ENCODE data around the gene CALML6.
"Not testable (repeated sequence)": the region's sequence is repeated elsewhere in the genome, so short reads cannot be mapped to it uniquely, and the experiment has no call there.

The CALML6 gene

DNA sequence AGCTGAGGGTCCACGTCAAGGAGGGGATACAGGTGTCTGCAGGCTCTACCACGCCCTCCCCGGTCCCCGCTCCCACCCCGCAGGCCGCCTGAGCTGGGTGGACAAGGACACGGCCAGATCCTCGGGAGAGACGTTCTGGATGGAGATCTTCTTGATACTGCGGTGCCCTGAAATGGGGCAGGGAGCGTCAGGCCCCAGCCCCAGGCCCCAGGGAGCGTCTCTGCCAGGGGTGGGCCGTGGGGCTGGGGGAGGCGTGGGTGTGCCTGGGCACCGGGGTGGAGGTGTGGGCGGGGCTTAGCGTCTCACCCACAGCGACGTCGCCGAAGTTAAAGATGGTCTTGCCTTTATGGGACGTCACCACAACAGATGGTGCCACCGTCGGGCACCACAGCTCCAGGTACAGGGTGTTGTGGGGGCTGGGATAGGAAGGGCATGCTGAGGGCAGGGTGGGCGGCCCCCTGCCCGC, 11.3 kb downstream of the CALML6 start:
- DNase-seq: no peak

DNA sequence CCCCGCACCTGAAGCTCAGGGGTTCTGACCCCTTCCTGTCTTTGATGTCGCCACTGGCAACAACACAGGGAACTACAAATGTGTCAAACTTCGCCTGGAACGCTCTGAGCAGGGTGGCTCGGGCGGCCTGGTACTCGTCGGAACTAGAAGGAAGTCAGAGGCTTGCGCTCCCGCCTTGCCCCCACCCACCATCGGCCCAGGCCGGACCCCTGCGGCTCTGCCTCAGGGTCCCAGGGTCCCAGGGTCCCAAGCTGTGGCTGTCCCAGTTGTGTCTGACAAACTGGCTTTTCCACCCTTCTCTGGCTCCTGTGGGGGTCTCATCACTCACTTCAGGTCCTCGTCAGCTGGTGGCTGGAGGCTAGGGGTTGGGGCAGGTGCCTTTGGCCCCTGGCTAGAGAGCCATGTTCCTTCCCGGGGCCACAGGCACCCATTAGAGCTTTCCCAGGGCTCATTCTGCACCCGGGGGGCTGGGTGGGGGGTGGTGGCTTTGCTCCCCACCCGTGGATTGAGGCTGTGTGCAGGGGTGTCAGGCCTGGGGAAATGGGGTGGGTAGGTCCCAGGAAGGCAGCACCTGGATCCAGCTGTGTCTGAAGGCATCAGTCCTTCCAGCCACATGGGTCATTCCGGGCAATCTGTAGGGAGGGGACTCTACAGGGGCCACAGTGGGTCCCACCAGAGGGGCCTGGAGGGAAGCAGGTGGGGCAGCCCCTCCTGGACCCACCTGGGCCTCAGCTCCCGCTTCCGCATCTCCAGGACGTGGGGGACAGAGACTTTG, 12.0 kb downstream of the CALML6 start:
- DNase-seq: no peak

DNA sequence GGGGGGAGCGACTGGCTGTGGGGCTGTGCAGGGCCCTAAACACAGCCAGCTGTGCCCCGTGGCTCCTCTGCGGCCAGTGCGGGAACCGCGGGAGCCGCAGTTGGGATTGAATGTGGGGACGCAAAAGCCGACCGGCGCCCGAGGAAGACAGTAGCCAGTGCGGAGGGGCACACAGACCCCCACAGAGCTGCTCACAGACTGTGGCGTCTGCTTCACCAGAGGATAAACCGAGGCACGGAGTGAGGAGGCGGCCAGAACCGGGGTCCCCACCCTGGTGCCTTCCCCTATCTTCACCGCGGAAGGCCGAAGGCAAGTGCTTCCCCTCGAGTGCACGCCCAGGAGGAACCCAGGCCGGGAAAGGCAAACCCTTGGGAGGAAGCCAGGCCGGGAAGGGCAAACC, 12.7 kb downstream of the CALML6 start:
- no peak for DNase-seq

DNA sequence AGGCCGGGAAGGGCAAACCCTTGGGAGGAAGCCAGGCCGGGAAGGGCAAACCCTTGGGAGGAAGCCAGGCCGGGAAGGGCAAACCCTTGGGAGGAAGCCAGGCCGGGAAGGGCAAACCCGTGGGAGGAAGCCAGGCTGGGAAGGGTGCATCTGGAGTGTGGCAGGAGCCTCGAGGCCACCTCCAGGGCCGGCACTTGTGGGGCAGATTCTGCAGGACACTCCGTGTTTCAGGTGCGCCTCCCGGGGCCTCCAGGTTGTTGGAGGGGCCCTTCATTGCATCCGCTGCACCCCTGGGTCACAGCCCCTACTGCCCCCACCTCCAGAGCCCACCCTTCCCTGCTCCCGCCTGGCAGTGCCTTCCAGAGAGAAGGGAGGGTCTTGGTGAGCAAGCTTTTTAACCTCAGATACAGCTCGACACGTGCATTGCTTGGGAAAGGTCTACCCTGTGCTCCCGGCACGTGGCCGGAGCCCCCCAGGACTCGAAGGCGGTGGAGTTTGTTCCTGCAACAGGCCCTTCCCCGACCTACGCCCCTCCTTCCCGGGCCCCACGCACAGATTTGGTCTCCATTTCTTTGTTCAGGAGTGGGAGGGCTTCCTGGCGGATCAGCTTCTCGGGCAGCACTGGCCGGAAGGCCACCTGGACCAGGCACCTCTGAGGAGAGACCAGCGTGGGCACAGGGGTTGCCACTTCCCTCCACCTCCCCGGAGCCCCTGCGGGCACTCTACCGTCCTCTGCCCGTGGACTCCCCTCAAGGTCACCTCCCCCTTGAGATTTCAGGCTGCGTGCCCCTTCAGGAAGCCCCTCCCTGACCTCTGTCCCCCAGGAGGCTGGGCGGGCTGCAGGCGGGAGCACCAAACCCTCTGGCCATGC, 13.4 kb downstream of the CALML6 start:
- peak; percentile 16 for DNase-seq

DNA sequence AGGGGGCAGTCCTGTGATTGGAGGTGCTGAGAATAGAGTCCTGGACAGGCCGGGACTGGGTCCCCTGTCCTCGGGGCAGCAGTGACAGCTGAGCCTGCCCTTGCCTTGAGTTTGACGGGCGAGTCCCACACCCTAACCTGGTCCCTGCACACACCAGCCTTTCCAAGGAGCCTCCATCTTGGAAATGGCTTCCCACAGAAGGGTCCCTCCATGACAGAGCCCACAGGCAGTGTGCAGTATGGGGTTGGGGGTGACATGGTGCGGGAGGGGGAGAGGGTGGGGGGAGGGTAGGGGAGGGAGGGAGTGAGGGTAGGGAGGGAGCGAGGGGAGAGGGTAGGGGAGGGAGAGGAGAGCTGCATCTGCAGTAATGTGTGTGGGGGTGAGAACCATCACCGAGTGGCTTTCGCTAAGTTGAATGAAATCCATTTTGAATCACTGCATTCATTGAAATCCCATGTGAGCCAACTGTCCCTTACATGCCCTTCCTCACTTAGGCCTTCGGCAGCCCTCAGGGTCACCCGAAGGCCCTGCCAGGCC, 14.1 kb downstream of the CALML6 start:
- DNase-seq: no peak

DNA sequence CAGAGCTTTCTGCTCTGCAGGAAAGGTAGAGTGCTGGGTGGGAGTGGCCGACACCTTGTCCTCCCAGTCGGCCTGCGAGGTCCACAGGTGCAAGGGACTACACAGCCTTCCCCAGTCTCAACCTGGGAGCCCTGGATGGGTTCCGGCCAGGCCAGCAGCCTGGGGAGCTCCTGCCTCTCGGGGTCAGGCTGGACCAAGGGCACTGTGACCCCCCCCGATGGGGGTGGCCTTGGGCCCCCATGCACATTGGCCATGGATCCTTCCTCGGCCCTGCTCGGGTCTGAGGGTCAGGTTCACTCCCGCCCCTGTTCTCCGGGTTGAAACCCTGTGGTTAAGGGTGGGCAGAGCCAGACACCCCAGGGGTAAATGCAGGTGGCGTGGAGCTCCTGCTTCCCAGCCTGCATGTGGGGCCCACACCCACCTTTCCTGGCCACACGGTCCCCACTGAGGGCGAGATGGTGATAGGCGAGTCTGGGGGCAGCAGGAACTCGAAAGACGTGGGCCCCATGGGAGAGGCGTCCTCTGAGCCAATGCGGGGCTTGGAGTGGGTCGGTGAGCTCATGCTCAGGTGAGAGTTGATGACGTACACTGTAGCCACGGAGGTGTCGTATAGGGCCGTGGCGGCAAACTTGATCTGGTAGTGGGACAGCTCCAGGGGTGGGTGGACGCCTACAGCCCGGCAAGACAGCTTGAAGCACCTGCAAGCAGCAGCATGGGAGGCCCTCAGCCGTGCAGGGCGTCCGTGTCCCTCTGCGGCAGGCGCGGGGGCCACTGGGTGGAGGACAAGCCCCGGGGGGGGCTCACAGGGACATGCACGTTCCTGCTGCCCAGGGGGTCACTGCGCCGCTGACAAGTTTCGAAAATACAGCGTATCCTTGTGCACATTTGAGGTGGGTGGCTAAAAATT, 14.8 kb downstream of the CALML6 start:
- DNase-seq: peak; percentile 10

DNA sequence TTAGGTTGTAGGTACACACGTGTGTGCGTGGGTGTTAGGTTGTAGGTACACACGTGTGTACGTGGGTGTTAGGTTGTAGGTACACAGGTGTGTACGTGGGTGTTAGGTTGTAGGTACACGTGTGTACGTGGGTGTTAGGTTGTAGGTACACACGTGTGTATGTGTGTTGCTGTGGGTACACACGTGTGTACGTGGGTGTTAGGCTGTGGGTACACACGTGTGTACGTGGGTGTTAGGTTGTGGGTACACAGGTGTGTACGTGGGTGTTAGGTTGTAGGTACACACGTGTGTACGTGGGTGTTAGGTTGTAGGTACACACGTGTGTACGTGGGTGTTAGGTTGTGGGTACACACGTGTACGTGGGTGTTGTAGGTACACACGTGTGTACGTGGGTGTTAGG, 19.8 kb downstream of the CALML6 start:
- not testable (repeated sequence) for DNase-seq

DNA sequence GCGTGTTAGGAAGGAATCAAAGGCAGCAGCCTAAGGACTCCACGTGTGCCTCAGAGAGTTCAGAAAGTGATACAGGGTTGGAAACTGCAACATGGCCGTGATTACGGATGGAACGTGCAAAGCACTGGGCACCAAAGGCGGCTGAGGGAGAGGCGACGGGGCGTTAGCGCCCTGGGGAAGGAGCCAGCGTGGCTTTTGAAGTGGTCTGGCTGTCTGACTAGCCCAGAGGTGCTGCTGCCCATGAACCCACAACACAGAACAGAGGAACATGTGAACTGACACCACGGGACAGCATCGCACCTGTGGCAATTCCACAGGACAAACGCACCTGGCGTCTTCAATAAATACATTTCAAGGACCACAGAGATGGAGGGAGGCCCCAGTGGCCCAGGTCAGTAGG, 22.0 kb downstream of the CALML6 start:
- DNase-seq: peak; percentile 13

DNA sequence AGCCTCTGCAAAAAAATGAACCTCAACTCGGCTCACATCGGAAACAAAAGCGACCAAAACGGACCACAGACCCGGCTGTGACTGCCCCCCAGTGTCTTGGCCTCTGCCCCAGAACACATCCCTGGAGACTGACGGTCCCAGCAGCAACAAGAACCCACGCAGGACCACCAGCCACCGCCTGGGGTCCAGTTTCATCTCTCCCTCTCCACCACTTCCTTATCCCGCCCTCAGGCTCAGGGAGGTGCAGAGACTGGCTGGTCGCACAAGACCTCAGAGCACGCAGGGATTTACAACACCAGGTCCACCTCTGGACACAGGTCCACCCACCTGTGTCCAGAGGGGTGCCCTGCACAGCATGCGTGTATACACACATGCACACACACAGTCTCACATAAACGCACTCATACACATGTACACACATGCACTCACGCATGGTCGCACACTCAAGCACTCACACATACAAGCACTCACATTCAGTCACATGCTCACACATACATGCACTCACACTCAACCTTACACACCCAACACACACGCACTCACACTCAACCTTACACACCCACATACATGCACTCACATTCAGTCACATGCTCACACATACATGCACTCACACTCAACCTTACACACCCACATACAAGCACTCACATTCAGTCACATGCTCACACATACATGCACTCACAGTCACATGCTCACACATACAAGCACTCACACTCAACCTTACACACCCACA, 22.7 kb downstream of the CALML6 start:
- DNase-seq: no peak

DNA sequence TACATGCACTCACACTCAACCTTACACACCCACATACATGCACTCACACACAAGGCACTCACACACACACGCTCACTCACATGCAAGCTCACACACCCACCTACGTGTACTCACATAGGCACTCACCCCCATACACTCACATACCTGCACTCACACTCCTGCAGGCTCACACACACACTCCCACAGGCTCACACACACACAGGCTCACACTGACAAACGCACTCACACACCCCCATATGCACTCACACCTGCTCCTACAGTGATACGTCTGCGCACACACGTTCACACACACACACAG, 23.2 kb downstream of the CALML6 start:
- no peak for DNase-seq

DNA sequence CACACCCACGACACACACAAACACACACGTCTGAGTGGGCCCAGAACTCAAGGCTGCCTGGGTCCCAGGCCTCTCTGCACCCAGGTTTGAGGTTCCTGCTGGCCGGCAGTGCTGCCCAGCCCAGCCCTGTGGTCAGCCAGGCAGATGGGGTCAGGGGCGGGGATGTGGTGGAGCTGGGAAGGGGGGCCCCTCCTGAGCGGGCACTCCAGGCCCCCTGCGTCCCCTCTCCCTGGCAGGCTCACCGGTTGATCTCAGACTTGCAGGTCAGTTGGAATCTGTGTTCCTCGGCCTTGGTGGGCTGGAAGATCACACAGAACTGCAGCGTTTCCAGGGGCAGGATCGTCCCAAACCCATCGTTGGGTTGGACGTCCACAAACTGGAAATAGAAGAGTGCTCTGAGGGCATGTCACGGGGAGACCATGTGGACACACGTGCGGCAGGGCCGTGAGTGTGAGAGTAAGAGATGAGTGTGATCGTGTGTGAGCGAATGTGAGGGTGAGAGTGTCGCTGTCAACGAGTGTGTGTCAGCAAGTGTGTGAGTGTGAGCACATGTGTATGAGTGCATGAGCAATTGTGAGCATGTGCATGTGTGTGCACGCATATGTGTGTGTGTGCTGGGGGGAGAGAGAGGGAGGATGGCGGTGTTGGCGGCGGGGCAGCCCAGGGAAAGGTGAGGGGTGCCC, 23.7 kb downstream of the CALML6 start:
- no peak for DNase-seq

DNA sequence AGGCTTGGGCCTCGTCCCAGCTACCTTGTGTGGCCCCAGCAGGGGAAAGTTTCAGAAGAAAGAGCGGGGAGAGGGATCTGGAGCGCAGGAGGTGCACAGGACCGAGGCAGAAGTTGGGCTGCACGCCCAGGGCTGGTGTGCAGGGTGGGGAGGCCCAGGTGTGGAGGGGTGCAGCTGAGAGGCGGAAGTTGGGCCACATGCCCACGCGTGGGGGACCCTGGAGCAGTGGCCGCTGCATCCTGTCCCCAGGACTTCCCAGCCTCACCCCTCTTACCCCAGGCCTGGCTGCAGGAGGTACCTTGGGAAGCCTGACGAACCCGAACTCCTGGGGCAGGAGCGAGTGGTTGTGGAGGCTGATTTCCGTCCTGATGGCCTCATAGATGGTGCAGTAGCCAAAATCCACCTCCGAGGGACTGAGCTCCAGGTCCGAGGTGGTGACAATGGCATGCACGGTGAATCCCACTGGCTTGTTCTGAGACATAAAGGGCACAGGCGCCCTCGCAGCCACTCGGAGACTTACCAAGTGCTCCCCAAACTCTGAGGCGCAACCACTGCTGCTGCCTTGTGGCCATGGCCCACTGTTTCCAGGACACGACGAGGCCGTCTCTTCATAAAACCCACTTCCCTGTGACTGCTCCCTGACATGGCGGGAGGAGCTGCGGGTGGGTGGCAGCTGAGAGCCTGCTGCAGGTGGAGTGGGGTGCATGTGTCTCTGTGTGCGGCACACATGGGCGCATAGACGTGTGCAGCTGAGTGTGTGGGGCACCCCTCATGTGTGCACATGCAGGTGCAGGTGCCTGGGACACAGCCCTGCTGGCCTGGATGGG, 24.4 kb downstream of the CALML6 start:
- no peak for DNase-seq

DNA sequence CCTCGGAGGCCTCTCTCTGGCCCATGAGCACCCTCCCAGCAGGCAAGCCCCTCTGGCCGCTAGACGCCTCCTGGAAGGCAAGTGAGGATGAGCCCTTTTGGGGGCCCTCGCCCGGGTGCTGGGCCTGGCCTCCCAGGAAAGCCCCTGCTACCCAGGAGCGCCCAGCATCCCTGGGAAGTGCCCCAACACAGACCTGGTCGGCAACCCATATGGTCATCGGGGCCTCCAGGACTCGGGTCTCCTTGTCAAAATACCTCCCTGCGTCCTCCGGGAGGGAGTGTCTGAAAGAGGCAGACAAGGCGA, 25.0 kb downstream of the CALML6 start:
- no peak for DNase-seq

DNA sequence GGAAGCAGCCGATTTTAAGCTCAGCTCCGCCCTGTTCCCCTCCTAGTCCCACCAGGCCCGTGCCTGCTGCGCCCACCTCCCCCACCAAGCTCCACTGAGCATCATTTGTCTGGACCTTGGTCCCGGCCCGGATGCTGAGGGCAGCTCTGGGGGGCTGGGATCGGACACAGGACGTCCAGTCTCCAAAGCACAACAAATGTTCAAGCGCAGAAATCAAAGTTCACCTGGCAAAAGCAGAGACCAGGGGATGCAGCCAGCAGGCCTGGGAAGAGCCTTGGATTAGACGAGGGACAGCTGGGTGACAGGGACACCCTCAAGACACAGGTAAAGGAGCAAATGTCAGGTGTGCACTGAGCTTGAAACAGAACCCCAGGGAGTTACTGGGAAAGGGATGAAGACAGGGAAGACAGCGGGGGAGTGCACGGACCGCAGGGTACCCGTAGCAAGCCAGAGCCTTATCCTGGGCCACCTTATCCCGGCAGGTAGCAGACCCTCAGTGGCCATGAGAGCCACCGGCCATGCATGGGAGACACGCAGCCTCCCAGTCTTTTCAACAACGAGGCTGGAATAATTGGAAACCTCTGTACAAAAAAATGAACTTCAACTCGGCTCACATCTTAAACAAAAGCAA, 26.3 kb downstream of the CALML6 start:
- no peak for DNase-seq

DNA sequence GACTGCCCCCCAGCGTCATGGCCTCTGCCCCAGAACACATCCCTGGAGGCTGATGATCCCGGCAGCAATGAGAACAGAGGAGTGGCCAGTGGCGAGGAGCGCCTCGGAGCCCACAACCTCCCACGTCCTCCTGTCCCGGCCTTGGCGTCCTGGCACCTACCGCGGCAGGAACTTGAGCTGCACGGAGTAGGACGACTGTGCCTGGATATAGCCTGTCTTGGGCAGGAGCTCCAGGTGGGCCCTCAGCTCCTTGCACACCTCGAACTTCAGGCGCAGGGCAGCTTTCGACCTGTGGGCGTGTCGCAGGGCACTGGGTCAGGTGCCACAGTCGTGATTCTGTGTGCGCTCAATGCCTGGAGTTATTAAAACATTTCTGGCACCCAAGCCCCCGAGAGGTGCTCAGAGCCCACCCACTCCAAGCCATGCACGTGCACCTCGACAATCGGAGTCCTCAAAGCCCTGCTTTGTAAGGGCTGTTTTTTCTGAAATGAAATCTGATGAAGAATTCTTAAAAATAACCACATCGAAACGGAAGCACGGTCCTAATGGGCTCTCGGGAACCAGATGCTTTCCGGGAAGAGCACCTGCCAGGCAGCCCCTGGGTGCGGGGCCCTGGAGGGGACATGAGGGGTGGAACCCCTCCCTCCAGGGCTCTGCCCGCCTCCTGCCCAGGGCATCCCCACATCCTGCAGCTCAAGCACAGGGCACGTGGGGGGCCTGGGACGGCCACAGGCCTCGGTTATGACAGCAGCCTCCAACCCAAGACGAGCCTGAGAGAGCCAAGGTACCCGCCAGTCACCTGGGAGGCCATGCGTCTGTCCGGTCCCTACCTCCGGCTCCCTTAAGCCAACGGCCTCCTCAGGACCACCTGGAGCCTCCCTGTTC, 27.1 kb downstream of the CALML6 start:
- DNase-seq: no peak

DNA sequence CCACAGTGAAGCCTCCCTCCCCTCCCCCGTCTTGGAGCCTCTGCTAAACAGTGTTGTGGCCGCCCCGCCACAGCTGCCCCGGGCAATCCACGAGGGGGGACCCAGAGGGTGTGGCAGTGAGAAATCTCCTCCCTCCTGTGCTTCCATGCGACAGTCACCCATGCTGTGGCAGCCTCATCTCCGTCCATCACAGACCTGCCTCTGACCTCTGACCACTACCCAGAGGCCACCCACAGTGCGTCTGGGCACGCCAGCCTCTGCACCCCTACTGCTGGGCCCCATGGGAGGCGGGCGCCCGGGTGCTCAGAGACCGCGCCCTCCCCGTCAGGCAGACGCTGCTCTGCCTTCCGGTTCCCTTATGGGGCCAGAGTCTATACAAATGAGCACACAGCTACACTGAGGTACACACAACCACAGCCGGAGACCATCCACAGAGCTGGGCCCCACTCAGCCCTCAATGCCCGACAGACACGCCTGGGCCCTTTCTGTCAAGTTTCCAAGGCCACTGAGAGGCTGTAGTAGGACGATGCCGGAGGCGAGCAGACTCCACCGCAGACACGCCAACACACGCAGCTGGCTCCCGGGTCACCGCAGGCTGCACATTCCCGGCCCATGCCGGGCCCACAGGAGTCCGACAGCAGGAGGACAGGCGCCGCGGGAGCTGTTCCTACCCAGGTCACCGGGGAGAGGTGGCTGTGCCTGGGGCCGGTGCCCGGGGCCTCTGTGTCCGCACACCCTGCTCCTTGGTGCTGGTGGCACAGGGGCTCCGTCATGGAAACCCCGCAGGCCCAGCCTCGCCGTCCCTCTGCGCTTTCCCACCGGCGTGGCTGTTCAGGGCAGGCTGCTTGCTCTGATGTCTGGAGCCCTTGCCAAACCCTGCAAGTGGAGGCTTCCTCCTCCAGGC, 27.9 kb downstream of the CALML6 start:
- DNase-seq: no peak

DNA sequence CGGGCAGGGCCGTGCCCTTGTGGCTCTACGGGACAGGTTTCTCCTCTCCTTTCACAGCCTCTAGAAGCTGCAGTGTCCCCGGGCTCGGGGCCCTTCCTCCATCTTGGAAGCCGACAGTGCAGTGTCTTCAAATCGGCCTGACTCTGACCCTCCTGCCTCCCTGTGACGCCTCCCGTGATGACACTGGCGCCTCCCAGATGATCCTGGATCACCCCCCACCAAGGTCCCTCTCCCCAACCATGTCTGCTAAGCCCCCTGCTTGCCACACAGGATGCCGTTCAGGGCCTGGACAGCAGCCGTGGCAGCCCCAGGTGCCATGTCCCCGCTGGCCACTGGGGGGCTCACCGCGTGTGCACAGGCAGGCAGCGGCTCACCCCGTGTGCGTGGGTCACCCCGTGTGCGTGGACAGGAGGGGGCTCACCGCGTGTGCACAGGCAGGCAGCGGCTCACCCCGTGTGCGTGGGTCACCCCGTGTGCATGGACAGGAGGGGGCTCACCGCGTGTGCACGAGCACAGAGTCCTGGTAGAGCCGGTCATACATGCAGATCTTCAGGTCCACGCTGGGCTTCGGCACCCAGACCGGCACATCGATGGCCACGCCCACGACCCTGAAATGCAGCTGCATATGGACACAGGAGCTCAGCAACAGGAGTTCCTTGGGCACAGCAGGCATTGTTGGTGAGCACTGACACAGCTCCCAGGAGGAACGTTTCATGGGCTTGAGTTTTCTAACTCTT, 28.9 kb downstream of the CALML6 start:
- peak; percentile 48 for DNase-seq

Measured in CD4-positive, alpha-beta T cell treated with Interleukin-15 for 1 hour (primary cell).